NCI-H146 treated with DMSO at 0.1 percent for 48 hours (cell line): ENCODE data around the gene MAGI1.
A peak's percentile ranks its signal among the peaks of the same experiment; 100 is the strongest.
"Not testable (repeated sequence)": the region's sequence is repeated elsewhere in the genome, so short reads cannot be mapped to it uniquely, and the experiment has no call there.

ENCODE experiments used
- DNase-seq: peaks from one replicate; lab custom pipeline; 2025; ENCODE audit not compliant: unreplicated experiment; lab: John Stamatoyannopoulos, UW

Gene MAGI1

DNA sequence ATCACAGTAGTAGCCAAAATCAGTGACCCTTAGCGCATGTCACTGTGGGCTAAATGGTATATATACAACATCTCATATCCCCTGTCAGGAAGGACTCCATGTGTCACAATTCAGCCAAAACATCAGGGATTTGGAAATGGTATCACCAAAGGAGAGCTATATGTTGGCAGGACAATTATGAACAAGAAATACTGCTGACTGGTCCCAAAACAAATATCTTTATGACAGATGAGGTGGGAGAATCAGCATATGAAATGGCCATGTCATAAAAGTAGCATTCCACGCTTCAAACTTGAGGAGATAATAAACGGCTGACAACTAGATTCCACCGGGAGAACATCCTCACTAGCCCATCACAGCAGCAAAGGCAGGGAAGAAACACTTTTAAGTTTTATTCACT, 158.4 kb downstream of the MAGI1 start:
- DNase-seq, result no peak

- DNase-seq, result no peak
Observed at GRCh38 chr3:65879372-65879771, 159.3 kb downstream of the MAGI1 start.

GRCh38 chr3:65878831-65879230, 159.9 kb downstream of the MAGI1 start:
- DNase-seq, result peak; percentile 26

DNA sequence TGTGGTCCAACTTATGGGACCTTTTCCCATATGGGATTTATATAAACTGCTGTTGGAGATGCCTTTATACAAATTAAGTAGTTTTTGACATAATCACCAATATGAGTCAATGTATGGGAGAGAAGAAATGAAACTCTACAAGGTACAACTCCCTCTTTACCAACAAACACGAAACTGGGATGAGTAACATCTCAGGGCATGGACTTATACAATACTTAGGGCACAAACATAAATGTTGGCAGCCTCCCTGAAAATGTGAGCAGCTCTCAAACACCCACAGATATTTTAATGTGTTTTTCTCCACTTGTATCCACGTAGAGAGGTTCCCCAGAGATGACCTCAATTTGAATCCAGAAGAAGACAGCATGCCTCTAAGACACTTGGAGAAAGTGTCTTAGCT, 161.6 kb downstream of the MAGI1 start:
- DNase-seq, result no peak

DNA sequence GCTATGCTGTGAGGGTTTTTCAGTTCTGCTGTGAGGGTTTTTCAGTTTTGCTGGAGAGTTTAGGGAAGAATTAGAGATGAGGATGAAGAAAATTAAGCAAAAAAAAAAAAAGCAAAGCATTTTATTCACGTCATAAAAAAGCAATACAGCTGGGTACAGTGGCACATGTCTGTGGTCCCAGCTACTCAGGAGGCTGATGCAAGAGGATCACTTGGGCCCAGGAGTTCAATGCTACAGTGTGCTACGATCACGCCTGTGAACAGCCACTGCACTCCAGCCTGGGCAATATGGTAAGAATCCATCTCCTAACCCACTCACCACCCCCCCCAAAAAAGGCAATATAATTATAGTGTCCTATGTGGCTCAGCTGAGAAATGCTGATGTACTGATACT, 162.7 kb downstream of the MAGI1 start:
- DNase-seq, result no peak

DNA sequence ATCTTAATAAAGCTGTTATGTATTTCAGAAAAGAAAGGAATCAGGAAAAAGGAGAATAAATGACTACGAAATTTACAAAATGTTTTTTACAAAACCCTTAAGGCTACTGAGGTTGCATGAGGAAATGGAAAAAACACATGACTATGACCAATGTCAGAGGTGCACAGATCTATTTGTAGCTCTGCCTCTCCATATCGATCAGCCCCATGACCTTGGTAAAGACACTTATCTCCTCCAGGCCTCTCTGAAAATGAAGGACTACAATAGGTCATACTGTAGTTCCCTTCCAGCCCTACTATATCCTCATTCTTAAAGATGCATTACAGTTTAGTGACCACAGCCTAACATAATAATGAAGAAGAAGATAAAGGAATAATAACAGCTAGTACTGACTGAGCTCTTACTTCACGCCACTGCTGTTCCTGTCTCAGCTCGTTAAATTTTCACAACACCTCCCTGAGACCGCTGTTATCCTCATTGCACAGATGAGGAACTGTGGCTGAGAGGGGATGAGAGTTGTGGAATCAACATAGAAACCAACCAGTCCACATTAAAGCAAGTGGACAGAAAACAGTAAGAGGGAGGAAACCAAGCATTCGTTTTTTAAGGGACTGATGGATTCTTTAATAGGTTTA, 163.2 kb downstream of the MAGI1 start:
- DNase-seq, result no peak

GRCh38 chr3:65873869-65874268, 164.8 kb downstream of the MAGI1 start:
- DNase-seq, result no peak

GRCh38 chr3:65873028-65873427, 165.7 kb downstream of the MAGI1 start:
- no peak for DNase-seq

GRCh38 chr3:65871305-65872141, 167.2 kb downstream of the MAGI1 start:
- peak; percentile 62 for DNase-seq

DNA sequence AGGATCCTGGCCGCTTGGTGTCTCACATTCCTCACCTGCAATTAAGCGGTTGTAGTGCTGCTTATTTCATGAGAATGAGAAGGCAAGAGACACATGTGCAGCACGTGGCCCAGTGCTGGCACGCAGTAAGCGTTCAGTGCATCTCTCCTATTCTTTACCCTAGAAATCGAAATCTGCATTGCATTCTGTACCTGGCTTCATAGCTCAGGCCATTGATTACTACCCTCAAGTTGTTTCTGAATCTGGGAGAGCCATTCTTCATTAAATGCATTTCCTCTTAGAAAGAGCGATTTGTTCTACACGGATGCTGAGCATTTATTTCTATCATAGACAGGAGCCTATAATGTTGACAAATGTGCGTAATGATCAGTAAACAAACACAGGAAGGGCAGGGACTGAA, 168.9 kb downstream of the MAGI1 start:
- no peak for DNase-seq

DNA sequence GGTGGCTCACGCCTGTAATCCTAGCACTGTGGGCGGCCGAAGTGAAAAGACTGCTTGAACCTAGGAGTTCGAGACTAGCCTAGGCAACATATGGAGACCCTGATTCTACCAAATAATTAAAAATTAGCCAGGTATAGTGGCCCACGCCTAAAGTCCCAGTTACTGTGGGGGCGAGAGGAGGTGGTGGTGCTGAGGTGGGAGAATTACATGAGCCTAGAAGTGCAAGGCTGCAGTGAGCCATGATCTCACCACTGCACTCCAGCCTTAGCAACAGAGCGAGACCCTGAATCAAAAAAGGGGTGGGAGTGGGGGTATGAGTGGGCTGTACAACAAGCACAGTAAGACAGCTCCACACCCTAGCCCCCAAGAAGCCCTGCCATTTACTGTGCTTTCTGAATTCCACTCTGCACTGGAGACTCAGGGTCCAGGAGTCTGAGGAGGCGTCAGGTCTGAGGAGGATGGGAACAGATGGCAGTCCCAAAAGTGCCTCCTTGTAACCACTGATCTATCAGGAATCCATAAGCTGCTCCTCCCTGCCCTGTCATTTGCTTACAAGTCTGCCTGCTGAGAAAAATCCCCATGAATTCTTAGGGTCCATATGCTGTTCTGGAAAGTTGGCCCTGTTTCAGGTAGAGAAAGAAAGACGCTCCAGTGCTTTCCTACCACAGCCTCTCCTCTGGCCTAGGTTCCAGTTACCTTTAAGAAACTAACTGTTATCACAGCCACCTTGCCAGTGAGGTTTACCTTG, 171.1 kb downstream of the MAGI1 start:
- DNase-seq, result no peak

DNA sequence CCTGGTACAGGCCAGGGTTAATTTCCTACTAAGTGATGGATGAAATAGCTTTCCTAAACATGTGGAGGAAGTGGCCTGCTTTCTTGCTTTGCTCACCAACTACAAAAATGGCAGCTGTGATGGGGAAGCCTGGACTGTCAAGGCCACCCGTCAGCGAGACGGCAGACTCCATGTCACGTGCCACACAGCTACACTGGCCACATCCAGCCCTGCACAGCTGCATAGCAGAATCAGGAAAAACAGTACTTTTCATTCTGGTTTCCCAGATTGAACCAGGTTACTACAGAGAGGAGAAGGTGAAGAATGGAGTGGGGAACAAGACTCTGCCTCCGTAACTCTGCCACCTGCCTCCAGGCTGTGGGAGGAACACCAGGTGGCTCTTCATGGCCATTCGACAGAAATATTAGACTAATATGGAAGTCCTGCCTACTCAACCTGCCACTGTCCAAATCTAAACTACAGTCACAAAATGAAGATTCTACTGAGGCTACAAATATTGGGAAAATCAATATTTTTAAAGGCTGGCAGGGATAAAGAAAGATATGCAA, 174.3 kb downstream of the MAGI1 start:
- no peak for DNase-seq

- DNase-seq, result no peak
Observed at GRCh38 chr3:65861718-65862117, 177.0 kb downstream of the MAGI1 start.

DNA sequence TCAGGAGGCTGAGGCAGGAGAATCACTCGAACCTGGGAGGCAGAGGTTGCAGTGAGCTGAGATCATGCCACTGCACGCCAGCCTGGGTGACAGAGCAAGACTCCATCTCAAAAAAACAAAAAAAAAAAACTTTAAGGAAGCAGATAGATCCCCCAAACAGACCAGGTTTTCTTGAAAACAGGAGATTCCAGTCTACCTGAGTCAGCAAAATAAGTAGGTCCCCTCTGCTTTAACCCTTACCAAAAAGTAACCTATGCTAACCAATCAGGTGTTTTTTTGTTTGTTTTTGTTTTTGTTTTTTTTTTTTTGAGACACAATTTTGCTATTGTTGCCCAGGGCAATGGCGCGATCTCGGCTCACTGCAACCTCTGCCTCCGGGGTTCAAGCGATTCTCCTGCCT, 179.1 kb downstream of the MAGI1 start:
- not testable (repeated sequence) for DNase-seq

DNA sequence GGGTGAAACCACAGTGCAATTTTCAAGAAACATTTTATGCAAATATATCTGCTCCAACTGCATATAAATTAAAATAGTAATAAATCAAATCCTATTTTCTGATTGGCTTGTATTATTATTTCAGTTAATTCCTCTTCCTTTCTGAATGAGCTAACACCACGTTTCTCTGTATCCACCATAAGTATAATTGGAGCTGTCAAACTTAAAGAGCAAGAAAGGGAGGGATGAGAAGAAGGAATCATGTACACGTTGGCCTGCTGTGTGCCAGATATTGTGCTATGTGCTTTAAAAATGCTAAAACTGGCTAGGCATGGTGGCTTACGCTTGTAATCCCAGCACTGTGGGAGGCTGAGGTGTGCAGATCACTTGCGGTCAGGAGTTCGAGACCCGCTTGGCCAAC, 180.0 kb downstream of the MAGI1 start:
- no peak for DNase-seq

GRCh38 chr3:65857327-65857726, 181.4 kb downstream of the MAGI1 start:
- no peak for DNase-seq

- no peak for DNase-seq
Observed at GRCh38 chr3:65856907-65857306, 181.8 kb downstream of the MAGI1 start.

- no peak for DNase-seq
Observed at GRCh38 chr3:65855370-65856100, 183.2 kb downstream of the MAGI1 start.

DNA sequence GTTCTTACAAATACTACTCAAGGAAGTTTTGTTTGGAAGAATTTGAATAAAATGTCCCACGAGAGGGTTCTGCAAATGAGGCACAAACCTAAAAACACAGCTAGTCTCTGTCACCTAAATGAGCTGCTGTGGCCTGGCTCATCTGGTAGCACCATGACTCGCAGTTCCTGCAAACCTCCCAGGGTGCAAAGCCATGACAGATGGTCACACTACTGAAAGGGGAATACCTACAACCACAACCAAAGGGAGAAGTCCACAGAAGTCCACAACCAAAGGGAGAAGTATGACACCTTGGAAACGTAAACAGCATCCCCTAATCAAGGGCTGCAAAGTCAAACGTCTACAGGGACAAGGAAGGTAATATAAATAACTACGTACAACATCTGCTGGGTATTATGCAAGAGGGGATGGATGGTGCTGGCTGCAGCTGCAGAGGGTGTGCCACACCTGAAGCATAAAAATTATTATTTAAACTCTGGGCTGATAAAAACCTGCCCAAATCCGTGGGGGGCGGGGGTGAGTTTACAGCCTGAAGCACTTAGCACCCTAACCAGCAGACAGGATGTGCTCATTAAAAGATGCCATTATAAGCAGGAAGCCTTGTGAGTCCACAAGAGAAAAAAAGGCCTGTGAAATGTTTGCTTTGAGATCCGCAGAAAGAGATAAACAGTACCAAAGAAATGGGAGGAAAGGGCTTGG, 184.0 kb downstream of the MAGI1 start:
- DNase-seq, result peak; percentile 67

DNA sequence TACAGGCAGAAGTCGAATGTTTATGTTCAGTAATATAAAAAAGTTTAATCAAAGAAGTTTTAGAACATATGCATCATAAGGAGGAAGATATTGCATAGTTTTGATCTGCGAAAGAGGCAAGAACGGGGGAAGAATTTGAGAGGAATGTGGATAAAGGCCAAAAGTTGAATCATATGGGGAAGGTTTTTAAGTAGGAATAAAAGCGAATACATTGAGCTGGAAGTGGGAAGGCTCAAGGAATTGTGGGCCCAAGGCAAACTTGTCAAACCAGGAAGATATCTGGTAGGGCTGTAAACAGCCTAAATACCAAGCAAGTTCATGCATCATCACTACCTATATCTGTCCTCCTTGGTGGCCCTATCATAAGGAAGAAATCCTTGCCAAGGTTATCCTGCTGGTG, 186.9 kb downstream of the MAGI1 start:
- no peak for DNase-seq
